ENCODE measurements around the gene SGO2.

GRCh38 chr2:200616193-200616592 lies 90.2 kb downstream of the SGO2 start:
- TF ChIP-seq CTCF (IDR thresholded peaks at IDR 0.05; ENCODE audit: low read length) (no peak), EZH2phosphoT487 (IDR thresholded peaks at IDR 0.05; ENCODE audit: low read length) (no peak)

Measured in MM.1S (cell line).